SK-N-DZ (cell line): ENCODE results near the gene STK32B.

Experiments
- DNase-seq: peaks from one replicate; pipeline ENCODE4 v3.0.0-alpha.2; 2015; ENCODE audit warnings: low spot score
- small RNA-seq, 2 experiments: library from RNA; depleted of rRNA; stranded (forward); fragments of <200 nt; gene quantifications; one replicate each; pipeline ENCODE3, GENCODE V24; 2014

Gene STK32B

DNA sequence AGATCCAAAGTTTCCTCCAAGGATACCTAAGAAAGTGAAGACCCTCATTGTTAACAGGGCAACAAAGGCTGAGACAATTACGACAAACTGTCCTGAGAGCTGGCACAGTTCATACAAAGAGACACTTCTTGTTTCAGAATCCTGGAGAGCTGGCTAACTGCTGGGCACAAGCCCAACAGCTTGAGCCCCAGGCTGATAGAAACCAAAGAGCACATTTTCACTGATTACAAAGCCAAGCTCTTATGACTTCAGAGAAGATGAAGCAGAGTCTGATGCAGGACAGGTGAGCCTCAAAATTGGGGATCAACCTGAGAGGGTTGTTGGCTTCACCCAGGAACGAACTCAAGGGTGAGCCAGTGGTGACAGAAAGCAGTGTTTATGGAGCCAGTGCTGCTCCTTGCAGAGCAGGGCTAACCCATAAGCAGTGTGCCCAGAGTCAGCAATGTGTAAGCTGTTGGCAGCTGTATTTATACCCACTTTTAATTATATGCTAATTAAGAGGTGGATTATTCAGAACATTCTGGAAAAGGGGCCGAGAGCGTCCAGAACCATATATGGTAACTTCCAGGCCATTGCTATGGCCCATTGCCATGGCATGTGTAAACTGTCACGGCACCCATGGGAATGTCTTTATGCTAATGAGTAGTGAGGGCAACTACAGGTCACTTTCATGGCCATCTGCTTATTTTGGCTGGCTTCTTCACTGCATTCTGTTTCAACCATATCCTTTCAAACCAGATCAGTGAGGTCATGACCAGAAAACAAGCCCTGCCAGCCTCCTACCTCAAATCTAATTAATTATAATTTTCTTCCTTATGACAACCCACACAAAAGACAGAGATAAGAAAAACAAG lies 473.4 kb downstream of the STK32B start:
- DNase-seq, result peak; percentile 94

DNA sequence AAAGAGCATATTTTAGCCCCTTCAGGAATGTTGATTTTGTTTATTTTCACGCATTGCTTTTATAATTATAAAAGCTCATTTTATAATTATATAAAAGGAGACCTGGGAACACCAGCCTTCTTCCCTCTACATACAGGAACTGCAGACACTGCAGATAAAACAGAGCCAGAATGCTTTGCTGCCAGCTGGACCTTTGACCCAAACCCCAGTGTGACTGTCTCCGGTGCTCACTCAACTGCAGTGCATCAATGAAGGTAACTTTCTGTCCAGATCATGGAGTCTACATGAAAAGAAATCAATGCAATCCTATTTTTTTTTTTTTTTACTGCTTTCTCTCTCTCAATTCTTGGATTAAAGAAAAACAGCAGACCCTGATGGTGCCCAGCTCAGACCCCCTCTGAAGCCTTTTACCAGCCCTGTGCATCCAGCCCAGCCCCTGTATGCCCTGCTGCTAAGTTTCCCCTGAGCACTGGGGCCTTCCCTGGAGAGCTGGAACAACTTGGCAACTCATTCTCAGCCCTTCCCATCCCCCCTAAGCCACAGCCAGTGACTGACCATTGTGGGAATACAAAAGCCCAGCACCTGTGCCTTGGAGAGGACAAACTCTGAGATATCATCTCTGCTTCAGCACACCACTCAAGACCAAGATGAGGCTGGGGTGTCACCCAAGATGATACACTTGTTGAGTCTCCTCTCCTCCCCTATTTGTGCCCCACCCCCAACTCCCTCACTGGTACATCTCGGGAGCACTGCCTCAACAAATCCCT lies 475.0 kb downstream of the STK32B start:
- DNase-seq, result peak; percentile 37

DNA sequence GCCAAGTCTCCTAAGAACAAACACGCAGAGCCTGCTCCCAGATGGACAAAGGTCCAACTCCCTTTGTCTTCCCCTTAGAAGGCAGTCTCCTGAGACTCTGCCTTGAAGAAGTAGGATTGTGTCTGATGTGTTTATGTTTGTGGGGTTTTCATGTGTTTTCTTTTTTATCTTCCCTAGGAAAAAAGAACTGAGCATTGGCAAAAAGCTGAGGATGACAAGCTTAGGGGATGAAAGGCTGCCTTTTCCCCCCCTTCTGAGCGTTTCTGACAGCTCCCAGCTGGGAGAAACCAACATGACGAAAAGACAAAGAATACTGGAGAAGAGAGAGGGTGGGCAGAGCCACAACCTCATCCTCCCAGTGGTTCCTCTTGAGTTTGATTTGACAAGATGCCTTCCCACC lies 475.9 kb downstream of the STK32B start:
- DNase-seq, result no peak

DNA sequence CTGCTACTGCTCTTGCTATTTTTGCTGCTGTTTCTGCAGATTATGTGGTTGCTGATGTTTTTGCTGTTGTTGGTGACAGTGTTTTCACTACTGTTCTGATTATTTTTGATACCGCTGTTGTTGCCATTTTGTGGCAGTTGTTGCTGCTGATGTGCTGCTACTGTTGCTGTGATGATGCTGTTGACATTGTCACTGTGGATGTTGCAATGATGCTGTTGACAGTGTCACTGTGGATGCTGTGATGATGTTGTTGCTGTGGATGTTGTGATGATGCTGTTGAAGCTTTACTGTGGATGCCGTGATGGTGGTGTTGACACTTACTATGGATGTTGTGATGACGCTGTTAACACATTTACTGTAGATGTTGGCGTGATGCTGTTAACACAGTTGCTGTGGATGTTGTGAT lies 476.8 kb downstream of the STK32B start:
- no peak for DNase-seq

DNA sequence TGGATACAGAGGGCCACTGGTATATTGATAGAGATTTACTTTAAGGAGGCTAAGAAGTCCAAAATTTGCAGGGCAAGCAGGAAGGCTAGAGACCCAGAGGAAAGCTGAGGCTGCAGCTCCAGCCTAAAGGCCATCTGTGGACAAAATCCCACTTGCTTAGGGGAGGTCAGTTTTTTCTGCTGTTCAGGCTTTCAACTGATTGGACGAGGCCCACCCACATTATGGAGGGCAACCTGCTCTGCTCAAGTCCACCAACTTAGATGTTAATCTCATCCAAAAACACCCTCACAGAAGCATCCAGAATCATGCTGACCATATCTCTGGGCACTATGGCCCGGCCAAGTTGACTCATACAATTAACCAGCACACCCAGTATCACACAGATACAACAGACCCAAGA lies 480.8 kb downstream of the STK32B start:
- DNase-seq, result no peak

DNA sequence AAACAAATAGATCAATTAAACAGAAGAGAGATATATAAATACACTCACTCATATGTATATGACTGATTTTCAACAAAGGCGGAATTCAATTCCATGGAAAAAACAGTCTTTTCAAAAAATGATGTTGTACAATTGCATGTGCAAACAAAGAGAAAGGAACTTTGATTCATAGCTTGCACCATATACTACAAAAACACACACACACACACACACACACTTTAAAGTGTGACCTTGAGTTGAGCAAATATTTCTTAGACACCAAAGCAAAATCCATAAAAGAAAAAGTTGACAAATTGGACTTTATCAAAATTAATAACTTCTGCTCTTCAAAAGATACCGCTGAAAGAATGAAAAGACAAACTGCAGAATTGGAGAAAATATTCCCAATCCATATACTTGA lies 488.3 kb downstream of the STK32B start:
- DNase-seq, result no peak

DNA sequence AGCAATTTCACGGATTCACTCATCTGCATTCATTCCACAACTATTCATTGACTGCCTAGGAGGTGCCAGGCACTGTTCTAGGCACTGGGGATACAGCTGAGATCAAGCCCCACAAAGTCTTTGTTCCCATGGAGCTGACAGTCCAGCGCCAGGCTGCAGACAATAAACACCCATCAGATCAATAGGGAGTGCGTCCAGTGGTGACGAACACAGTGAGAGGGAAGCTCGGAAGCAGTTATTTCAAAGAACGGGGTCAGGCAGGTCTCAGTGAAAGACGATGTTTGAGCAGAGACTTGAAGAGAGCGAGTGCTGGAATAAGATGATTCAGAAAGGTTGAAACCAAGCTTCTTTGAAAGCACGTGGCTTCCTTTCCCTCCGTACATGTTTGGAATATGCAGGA lies 489.9 kb downstream of the STK32B start:
- DNase-seq, result no peak

DNA sequence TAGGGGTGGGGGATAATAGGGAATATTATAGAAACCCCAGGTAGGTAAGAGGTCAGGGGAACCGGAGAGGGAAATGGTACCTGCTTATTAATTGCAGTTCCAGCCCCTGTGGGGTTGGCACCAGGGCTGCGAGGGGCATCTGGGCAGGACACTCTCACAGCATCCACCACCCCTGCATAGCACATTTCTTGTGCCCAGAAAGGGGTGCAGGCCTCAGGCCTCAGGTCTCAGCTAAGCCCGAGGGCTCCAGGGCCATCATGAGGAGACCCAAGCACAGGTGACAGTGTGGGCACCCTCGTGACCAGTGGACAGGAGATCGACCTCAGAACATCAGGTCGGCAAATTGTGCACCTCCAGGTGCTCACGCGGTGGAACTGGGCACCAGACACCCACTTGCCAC lies 492.4 kb downstream of the STK32B start:
- no peak for DNase-seq

DNA sequence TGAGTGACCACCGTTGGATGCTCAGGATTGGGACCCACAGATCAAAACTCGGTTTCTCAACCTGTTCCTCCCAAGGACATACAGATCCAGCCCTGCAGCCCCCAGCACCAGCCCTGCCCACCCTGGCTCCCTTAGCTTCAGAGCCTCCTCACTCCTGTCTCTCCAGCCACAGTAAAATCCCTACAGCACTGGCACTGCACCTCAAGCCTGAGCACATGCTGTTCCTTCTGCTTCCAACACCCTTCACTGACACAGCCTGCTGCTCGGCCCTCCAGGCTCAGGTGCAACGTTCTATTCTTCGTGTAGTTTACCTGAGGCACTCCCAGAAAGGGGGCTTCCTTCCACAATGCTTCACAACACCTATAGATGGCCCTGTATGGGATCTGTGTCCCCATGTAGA lies 493.5 kb downstream of the STK32B start:
- DNase-seq, result no peak

DNA sequence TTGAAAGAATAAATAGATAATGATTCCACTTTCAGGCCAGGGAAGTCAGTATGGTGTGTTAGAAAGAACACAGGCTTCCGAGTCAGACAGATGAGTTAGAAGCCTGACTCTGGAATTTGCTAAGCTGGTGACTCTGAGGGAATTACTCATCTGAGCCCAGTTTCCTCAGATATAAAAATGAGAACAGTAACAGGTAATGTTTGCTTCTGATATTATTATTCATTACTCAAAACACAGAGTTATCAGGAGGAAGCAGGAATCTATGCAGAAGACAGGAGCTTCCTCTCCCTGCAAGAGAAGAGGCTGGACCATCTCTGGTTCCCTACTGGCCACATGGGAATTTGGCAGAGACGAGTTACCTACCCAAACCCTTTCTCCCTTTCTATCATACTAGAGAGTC lies 494.0 kb downstream of the STK32B start:
- DNase-seq, result no peak

DNA sequence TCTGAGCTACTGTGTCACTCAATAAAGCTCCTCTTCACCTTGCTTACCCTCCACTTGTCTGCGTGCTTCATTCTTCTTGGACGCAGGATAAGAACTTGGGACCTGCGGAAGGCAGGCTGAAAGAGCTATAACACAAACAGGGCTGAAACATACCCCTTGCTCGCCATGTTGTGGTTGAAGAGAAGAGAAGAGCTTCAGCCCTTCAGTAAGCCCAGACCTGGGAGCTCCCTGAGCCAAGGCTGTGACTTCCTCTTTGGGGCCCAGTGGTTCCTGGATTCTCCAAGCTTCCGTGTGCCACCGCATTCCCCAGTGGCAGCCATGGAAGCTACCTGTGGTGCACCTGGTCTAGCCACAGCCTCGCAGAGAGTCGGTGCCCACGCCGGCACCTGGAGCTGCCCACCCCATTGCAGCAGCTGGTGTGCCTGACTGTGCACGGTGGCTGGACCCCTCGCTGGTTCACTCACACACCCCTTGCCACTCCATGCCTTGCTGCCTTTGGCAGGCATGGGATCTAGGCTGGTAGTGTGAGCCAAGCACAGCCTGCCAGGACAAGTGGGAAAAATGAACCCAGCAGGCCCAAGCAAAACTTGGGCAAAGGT lies 496.5 kb downstream of the STK32B start:
- no peak for DNase-seq

Small RNAs within 50 kb of the gene (small RNA-seq; reads per million reads assigned to genes)
- gene RF00019, result 0 reads per million in 2 experiments
